Loucy (cell line): Measurements from ENCODE around the gene DENND2C.

ENCODE experiments used
- CTCF ChIP-seq: fragments of 200-600 bp; sonication (generic); conservative IDR thresholded peaks from 2 replicates; pipeline ENCODE4 v1.5.1; 2014; ENCODE audit warnings: mild to moderate bottlenecking, antibody characterized with exemption, low read length
- EZH2phosphoT487 ChIP-seq: fragments of 200-600 bp; IDR thresholded peaks from 2 replicates; pipeline ENCODE4 v1.6.1; 2018; ENCODE audit warnings: antibody characterized with exemption, mild to moderate bottlenecking, moderate library complexity, borderline replicate concordance

- TF ChIP-seq CTCF: no peak
- no peak for TF ChIP-seq EZH2phosphoT487
Observed at GRCh38 chr1:114552106-114552639, 117.7 kb downstream of the DENND2C start.
